DND-41 (cell line): ENCODE results near the gene PINK1.

Experiments used
- ATAC-seq: fragments of 200-7000 bp; cut with Tn5 transposase; 3 replicates; pipeline ENCODE4 v1.9.1; 2021; ENCODE audit warnings: low read depth; ENCODE audit not compliant: insufficient read depth
- DNase-seq: peaks from one replicate; pipeline ENCODE4 v3.0.0-alpha.2; 2020
- H2AFZ ChIP-seq: 2 replicates; pipeline ENCODE4 v1.6.0; 2012; ENCODE audit warnings: low read depth, low read length
- H3K27ac ChIP-seq: 2 replicates; pipeline ENCODE4 v1.5.1; 2012; ENCODE audit warnings: low read length, inconsistent platforms
- H3K27me3 ChIP-seq: fragments of 200-600 bp; sonication (generic); 2 replicates; pipeline ENCODE4 v1.6.0; 2012; ENCODE audit warnings: low read length, mild to moderate bottlenecking, inconsistent platforms; ENCODE audit not compliant: insufficient read depth, poor library complexity
- H3K36me3 ChIP-seq: 2 replicates; pipeline ENCODE4 v1.5.1; 2012; ENCODE audit warnings: low read length, inconsistent platforms; ENCODE audit not compliant: insufficient read depth
- H3K4me1 ChIP-seq: 2 replicates; pipeline ENCODE4 v1.5.1; 2012; ENCODE audit warnings: mild to moderate bottlenecking, low read length; ENCODE audit not compliant: insufficient read depth
- H3K4me2 ChIP-seq: 2 replicates; pipeline ENCODE4 v1.6.0; 2012; ENCODE audit warnings: mild to moderate bottlenecking, moderate library complexity, low read length, inconsistent platforms; ENCODE audit not compliant: insufficient read depth
- H3K4me3 ChIP-seq, 2 experiments: fragments of 200-600 bp in 1 of 2; shearing (Covaris generic) in 1 of 2; 2 replicates each; pipeline ENCODE4 v1.5.1; 2012 to 2016; ENCODE audit warnings: inconsistent platforms in 2 of 2, low read length in 2 of 2, mild to moderate bottlenecking in 2 of 2, low read depth in 1 of 2, moderate library complexity in 1 of 2
- H3K79me2 ChIP-seq: 2 replicates; pipeline ENCODE4 v1.6.0; 2012; ENCODE audit warnings: low read length, inconsistent platforms; ENCODE audit not compliant: insufficient read depth
- H3K9ac ChIP-seq: 2 replicates; pipeline ENCODE4 v1.6.0; 2012; ENCODE audit warnings: low read depth, mild to moderate bottlenecking, inconsistent platforms, low read length, moderate library complexity
- H3K9me3 ChIP-seq: 2 replicates; pipeline ENCODE4 v1.5.1; 2012; ENCODE audit warnings: low read length, moderate library complexity, mild to moderate bottlenecking, inconsistent platforms; ENCODE audit not compliant: insufficient read depth, severe bottlenecking
- H4K20me1 ChIP-seq: 2 replicates; pipeline ENCODE4 v1.6.0; 2012; ENCODE audit warnings: low read length; ENCODE audit not compliant: insufficient read depth
- CTCF ChIP-seq: IDR thresholded peaks from 2 replicates; pipeline ENCODE4 v1.5.1; 2012; ENCODE audit warnings: borderline replicate concordance, low read length, moderate library complexity, mild to moderate bottlenecking; ENCODE audit not compliant: poor library complexity, severe bottlenecking; ENCODE audit errors: extremely low read depth
- EZH2 ChIP-seq: IDR thresholded peaks from 3 replicates; pipeline ENCODE4 v1.6.1; 2012; ENCODE audit warnings: borderline replicate concordance, low read depth, mild to moderate bottlenecking, moderate library complexity, low read length, inconsistent platforms; ENCODE audit not compliant: severe bottlenecking

PINK1 gene

GRCh38 chr1:20658166-20658915 is 25.1 kb downstream of the PINK1 start:
- Histone ChIP-seq H3K9me3 (no peaks in the 10 kb centered on the region), H3K4me3 (no peak overlapping the region), H3K79me2 (peaks cover 61% of the 10 kb centered on the region), H3K27me3 (no peaks in the 10 kb centered on the region), H2AFZ (no peak overlapping the region), H3K27ac (no peak overlapping the region), H3K4me2 (no peak overlapping the region), H3K4me1 (peaks cover 32% of the 10 kb centered on the region), H3K36me3 (peaks cover 64% of the 10 kb centered on the region), H3K9ac (no peak overlapping the region; the same call in 1 of the 2 replicates), H4K20me1 (peaks cover 38% of the 10 kb centered on the region)
- no peak for TF ChIP-seq EZH2
- no peak for TF ChIP-seq CTCF
- DNase-seq, result no peak
- ATAC-seq, result no peak

GRCh38 chr1:20660363-20660762 is 27.1 kb downstream of the PINK1 start:
- Histone ChIP-seq H3K36me3 (peaks cover 46% of the 10 kb centered on the region), H3K4me3 (peak overlapping the region; percentile 69 to 82), H3K79me2 (peaks cover 61% of the 10 kb centered on the region), H3K27ac (peak overlapping the region; percentile 76), H3K9me3 (no peaks in the 10 kb centered on the region), H3K4me1 (peaks cover 32% of the 10 kb centered on the region), H2AFZ (peak overlapping the region; percentile 73; the same call in 1 of the 2 replicates), H3K9ac (peak overlapping the region; percentile 69), H4K20me1 (peaks cover 29% of the 10 kb centered on the region), H3K4me2 (peak overlapping the region; percentile 84), H3K27me3 (no peaks in the 10 kb centered on the region)
- DNase-seq (no peak), ATAC-seq (no peak)
- TF ChIP-seq CTCF, result no peak
- TF ChIP-seq EZH2, result no peak

GRCh38 chr1:20660847-20661206 is 27.6 kb downstream of the PINK1 start:
- ATAC-seq (peak; percentile 0; the same call in 1 of the 3 replicates), DNase-seq (no peak)
- Histone ChIP-seq H3K27ac (peak overlapping the region; percentile 76), H3K9ac (peak overlapping the region; percentile 69), H3K9me3 (no peaks in the 10 kb centered on the region), H3K27me3 (no peaks in the 10 kb centered on the region), H4K20me1 (peaks cover 25% of the 10 kb centered on the region; the same call in 1 of the 2 replicates), H2AFZ (peak overlapping the region; percentile 73), H3K36me3 (peaks cover 42% of the 10 kb centered on the region), H3K4me3 (peak overlapping the region; percentile 69 to 82), H3K79me2 (peaks cover 61% of the 10 kb centered on the region), H3K4me2 (peak overlapping the region; percentile 84), H3K4me1 (peaks cover 33% of the 10 kb centered on the region)
- no peak for TF ChIP-seq CTCF
- no peak for TF ChIP-seq EZH2
